GM19099 (cell line): ENCODE measurements around the gene SNX10.

ENCODE experiments used
- POLR2A ChIP-seq: IDR thresholded peaks from 3 replicates; pipeline ENCODE4 v1.6.1; 2011; ENCODE audit warnings: low read depth; ENCODE audit not compliant: insufficient read length; ENCODE audit errors: extremely low read depth

SNX10 gene

GRCh38 chr7:26393818-26394217 is 102.2 kb downstream of the SNX10 start:
- TF ChIP-seq POLR2A, result no peak

- no peak for TF ChIP-seq POLR2A
Measured at GRCh38 chr7:26397332-26397731, 105.7 kb downstream of the SNX10 start.

- no peak for TF ChIP-seq POLR2A
Measured at GRCh38 chr7:26397796-26398426, 106.2 kb downstream of the SNX10 start.

GRCh38 chr7:26398427-26398755 is 106.7 kb downstream of the SNX10 start:
- no peak for TF ChIP-seq POLR2A

- peak; percentile 53 for TF ChIP-seq POLR2A
Measured at GRCh38 chr7:26398756-26399509, 107.3 kb downstream of the SNX10 start.

GRCh38 chr7:26399736-26400135 is 108.1 kb downstream of the SNX10 start:
- no peak for TF ChIP-seq POLR2A

- no peak for TF ChIP-seq POLR2A
Measured at GRCh38 chr7:26403640-26404039, 112.0 kb downstream of the SNX10 start.

GRCh38 chr7:26404189-26404996 is 112.7 kb downstream of the SNX10 start:
- TF ChIP-seq POLR2A, result no peak

- TF ChIP-seq POLR2A, result no peak
Measured at GRCh38 chr7:26406433-26406832, 114.8 kb downstream of the SNX10 start.

GRCh38 chr7:26409661-26410547 is 118.2 kb downstream of the SNX10 start:
- no peak for TF ChIP-seq POLR2A

- no peak for TF ChIP-seq POLR2A
Measured at GRCh38 chr7:26413007-26413691, 121.5 kb downstream of the SNX10 start.

- no peak for TF ChIP-seq POLR2A
Measured at GRCh38 chr7:26416004-26416403, 124.3 kb downstream of the SNX10 start.

GRCh38 chr7:26417911-26418413 is 126.3 kb downstream of the SNX10 start:
- no peak for TF ChIP-seq POLR2A

GRCh38 chr7:26419198-26419597 is 127.5 kb downstream of the SNX10 start:
- no peak for TF ChIP-seq POLR2A
